DMS114 treated with DMSO at 0.1 percent for 48 hours (cell line): ENCODE data around the gene CHN2.

ENCODE experiments used
- DNase-seq: peaks from one replicate; lab custom pipeline; 2025; ENCODE audit not compliant: unreplicated experiment; lab: John Stamatoyannopoulos, UW

The CHN2 gene

DNA sequence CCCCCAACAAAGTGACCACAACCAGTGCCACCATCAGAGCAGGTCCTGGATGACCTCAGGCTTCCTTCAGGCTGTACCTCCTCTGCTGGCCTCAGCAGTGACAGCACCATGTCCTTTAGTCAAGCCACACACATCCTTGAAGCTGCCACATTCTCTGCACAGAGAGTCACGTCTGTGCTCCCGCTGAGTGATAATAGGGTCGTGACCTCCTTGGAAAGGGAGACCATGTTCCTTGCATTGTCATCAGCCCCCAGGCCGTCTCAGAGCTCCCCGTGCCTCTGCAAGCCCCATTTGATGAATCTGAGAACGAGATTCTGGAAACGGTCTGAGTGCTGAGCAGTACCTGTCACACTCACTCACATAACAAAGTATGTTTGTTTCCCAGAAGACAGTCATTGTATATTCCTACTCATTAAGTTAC is 262.6 kb downstream of the CHN2 start:
- DNase-seq, result no peak

DNA sequence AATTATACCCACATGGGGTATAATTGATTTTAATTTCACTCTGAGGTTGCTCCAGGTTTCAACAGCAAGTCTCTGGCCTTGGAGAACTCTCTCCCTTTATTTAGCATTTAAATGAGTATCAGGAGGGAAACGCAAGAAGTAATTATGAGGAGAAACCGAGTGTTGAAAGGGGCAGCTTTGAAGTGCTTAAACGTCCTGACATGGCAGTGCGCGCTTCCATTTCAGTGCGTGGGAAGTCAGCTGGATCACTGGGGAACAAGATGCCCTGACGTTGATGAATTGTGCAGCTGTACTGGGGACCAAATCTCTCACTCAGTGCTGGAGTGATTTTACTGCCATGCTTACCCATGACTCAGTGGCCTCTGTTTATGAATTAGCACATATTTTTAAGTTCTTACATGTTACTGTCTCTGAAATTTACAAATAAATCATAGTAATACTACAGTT is 263.0 kb downstream of the CHN2 start:
- no peak for DNase-seq

DNA sequence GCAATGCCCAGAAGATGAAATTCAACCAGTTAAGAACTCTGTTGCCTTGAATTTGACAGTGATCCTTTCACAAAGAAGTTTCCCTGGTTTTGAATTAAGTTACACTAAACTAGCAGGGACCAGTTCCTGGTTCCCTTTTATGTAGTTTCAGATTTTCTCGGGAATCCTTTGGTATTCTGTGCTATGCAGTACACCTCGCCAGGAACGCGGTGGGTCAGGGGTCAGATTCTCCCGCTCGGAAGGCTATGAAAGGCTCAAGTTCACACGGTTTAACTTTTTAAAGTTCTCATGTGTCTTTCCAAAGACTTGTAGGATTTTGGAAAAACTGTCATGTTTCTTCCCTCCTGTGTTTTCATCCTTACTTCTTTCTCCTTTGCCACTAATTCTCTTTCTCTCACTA is 264.4 kb downstream of the CHN2 start:
- DNase-seq, result no peak

DNA sequence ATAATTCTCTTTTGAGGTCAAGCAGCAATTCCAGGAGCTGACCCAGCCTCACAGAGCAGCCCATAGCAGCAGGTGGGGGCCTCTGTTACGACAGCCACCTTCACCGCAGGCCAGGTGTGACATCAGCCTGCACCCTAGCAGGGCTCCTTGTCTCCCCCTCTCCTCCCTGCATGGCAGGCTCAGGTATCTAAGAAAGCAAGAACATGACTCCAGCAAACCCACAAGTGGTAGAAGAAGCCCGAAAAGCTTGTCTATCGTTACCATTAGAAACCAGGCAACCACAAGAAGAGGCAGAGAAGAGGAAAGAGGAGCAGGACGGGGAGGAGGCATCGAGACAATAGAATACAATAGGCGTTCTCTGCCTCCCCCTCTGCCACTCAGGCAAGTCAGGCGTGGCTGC is 265.0 kb downstream of the CHN2 start:
- DNase-seq, result no peak

DNA sequence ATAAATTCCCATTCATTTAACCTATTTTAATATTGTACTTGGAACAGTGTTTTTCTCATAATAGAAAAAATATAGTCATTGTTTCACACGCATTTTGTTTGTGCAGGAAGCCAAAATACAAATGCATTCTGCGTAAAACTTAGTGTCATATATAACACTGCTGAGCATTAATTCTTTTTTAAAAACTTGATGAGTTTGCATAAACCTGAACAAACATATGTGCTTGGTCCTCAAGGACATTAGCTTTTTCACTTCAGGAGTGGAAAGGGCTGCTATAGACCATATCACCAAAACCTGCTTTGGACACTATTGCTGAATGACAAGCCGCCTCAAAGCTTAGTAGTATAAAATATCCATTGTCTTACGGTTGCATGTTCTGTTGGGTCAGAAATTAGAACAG is 267.4 kb downstream of the CHN2 start:
- no peak for DNase-seq

DNA sequence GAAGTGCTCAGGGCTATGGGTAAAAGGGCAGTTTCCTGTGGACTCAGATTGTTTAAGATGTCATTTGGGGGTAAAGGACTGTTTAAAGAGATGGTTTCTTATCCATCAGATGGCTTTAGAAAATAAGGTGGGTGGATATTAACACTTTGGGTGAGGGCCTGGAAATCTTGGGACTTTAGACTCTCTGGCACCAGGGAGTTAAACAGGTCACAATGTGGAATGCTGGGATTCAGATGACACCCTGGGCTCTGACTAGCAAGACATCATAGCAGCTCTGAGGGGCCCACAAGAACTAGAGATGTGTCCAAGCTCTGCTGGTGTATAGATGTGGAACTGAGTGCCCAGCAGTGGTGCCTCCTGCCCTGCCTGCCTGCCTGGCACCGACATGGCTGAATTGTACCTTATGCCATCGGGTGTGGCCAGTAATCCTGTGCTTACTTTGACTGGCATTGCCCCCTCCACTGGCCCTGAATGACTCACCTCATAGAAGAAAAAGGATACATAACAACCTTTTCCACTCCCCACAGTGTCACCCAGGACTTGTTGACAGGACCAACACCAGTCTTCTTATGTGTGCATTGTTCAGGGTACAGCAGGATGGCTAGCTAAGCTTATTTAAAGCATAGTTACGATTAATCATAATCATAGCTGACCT is 269.1 kb downstream of the CHN2 start:
- DNase-seq, result no peak

DNA sequence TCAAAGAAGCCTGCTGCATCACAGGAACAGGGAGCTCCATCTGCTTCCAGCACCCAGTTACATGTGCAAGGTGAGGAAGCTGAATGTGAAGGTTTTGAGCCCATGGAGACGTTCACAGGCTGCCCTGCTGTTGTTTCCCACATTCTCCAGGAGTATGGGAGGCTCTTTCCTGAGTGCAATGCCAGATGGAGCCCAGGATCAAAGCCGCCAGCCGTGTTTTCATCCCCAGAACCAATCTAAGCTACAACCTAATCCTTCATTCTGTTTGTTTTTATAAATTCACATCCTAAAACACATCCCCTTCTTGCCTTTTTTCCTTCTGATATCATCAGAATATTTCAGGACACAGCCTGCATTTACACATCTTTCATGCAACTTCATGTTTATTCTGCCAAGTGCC is 270.2 kb downstream of the CHN2 start:
- no peak for DNase-seq

DNA sequence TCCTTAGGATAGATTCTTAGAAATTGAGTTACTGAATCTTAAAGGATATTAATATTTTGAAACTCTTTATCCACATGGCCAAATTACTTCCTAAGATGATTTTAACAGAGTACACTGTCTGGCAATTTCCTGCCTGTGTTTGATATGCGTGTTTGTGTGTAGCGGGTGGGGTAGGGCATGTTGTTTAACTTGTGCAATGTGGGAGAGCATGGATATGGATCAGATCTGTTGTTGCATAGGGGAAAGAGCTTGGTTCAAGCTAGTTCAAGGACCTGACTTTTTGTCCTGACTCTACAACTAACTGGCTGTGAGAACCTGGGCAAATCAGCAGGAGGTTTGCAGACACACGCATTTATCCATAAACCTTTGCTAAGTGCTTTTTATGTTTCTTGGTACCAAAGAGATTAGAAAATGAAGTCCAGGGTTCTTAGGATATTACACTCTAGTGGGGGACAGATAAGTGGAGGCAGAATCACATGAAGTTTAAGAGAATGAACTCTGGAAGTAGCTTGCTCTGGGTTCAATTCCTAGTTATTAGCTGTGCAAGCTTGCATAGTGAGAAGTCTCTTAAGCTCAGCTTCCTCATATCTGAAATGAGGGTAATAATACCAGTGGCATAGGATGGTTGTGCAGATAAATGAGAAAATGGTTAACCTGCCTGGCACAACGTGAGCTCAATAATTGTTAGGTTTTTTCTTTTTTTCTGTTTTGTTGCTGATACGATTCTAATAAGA is 272.8 kb downstream of the CHN2 start:
- no peak for DNase-seq

DNA sequence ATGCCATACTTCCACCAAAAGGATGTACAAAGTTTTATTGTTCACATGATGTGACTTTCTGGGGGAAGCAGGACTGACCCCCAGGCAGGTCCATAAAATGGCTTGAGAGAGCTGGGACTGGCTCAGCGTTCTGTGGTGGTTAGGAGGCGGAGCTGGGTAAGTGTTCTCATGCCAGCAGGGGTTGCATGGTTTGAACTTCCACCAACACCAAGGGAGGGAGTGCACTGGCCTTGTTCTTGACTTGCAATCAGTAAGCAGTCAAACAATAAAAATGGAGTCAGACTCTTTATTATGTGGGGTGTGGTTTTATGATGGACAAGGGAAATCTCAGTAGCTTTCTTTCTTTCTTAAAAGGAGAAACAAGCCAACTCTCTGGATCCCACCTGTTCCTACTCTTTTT is 273.6 kb downstream of the CHN2 start:
- no peak for DNase-seq

DNA sequence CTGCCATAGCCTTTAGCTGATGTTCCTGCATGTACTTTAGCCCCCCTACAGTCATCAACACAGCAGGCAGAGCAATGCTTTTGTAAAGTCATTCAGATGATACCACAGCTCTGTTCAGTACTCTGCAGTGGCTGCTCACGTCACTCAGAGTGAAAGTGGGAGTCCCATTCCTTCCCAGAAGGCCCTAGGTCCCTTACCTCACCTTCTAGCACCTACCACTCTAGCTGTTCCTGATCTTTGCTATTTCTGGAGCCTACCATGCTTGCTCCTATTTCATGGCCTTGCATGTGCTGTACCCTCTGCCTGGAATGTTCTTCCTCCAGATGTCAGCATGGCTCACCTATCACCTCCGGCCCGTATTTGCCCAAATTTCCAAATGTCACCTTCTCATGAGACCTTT is 274.7 kb downstream of the CHN2 start:
- DNase-seq, result no peak

DNA sequence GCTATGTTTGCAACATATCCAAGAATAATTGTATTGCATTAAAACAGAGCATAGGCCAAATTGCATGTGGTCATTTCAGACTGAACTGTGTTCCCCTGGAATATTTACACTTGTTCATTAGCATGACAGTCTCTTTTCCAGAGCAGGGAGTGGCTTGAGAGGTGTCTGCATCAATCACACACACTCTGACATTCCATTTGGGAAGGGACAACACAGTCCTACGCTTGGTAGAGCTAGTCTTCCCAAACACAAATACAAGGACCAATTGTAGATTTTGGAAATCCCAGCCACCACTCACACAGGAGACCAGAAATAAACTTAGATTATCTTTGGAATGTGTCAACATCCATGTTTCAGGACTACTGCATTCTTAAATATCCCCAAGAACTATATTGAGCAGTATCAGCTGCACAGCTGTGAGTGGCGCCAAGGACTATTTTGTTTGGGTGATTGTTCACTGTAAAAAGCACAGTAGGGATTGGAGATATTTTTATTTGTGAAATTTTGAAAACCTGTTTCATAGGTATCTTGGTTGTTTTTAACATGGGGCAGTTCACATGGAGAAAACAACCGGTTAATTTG is 275.5 kb downstream of the CHN2 start:
- DNase-seq, result no peak

DNA sequence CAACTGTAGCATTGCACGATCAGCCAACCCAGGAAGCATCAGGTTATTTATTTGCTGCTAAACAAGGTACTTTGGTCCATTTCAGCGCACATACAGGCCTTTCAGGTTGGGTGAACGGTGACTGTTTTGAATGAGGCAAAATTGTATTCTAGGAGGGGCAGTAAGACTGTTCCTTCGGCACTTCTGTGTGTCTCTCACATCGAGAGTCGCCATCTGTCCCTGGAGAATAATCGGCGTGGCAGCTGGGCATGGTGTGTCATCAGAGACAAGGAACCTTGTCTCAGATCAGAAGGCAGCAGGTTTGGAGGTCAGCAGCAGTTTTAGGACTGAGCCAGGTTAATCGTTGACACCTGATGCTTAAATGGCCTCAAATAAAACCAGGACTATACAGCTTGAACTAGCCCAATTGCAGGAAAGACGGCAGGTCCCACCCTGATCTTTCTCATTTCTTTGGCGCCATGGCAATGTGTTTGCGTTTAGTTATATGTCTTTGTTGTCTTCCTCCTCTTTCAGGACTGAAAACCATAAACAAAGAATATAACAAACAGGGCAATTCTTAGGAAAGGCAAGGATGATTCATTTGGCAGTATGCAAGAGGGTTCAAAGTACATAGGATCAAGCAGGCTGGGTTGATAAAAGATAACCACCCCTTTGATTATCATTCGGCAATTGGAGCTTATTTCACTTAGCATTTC is 277.0 kb downstream of the CHN2 start:
- no peak for DNase-seq

DNA sequence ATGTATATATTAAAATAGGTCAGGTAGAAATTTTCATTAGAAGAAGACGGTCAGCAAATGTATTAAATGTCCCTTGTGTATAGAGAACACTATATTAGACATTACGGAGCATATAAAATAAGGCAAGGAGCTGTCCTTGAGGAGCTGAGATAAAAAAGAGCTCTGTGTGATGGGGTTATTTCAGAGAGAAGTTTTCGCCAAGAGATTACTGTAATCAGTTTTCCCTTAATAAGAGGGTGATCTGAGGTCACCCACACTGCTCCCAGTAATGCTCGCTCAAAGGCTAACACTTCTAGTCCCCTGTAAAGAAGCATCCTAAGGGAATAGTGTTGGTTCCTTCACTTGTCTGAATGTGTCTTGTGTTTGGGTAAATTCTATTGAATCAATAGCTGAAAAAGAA is 282.3 kb downstream of the CHN2 start:
- no peak for DNase-seq

DNA sequence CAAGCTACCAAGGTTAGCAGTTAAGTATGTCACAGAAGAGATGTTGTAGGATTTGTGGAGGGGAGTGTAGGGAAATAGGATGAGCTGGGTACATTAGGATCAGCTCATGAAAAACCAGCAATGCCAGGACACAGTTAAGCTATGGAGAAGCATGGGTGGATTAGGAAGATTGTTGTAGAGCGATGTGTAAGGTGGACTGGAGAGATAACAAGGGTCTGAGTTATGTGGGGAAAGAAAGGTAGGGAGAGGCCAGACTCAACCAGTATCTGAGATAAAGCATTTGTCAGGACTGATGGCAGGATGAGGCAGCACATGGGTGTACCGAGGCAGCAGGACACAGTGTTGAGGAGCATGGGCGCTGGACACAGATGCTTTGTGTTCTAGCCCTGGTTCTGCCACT is 283.7 kb downstream of the CHN2 start:
- no peak for DNase-seq

DNA sequence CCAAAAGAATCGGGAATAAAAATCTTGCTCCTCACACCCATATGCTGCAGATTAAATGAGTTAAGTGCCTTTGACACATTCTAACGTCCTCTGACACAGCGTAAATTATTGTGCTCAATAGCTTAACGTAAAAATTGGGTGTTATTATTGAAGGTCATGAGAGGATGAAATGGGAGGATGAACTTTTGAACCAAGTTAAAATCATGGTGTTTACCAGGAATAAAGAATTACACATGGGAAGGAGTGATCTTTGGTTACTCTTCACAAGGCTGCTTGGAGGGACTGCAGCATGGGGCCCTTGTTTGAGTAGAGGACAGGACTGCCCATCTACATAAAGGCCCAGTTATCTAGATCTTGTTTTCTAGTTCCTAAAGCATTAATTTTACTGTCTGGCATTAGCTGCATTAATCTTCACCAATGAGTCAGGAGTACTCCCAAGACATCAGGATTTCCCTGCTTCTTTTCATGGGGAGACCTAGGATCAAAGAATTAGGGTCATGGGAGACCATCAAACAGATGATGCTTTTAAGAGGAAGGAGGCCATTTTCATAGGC is 284.2 kb downstream of the CHN2 start:
- DNase-seq, result no peak

DNA sequence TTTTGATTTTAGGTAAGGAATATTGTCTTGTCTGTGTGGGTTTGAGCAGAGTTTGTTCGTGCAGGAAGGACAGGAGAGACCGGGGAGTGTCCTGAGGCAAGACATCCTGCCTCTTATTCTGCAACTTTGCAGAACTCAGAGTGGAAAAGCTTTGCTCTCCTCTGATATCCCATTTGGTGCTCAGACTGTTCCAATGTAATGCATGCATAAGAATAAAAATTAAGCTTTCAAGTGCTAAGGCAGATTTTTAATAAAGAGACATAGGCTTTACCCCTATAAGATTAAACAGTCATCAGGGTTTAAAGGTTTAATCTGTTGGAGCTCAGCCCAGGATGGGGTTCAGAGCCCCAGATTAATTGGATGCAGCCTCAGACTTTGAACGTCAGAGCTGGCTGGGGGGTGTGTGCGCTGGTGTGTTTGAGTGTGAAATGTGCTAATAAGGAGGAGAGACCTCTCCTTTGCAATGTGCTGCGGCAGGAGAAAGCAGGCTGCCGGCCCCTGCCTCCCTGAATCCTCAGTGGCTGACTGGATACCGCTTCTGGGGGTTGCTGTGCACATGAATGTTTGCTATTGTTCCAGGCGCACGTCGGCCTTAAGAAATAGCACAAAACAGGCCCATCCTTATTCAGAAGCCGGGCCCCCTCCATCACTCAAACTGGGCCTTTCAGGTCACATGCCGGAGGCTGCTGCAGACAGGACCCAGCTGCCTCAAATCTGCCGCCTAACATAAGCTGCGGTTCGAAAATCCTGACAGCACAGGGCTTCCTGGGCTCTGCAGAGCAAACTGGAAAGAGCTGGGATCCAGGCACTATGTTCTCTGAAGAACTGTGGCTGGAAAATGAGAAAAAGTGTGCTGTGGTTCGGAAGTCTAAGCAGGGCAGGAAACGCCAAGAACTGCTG is 285.0 kb downstream of the CHN2 start:
- DNase-seq, result no peak

DNA sequence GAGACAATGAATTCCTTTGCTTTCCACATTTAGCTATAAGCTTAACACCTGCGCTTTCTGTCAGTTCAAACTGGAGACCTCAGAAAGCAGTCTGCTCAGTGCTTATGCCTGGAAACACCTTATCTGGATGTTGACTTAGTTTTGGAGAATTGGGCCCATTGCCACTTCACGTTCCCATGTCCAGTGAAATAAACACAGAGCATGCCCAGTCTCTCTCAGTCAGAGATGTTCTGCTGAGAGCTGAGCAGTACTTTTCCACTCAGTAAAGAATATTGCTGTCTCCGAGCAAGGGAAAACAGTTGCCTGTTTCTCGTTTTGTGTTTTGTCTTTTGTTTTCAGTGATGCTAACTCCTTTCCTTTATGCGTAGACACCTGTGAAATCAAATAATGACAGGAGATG is 285.9 kb downstream of the CHN2 start:
- no peak for DNase-seq

DNA sequence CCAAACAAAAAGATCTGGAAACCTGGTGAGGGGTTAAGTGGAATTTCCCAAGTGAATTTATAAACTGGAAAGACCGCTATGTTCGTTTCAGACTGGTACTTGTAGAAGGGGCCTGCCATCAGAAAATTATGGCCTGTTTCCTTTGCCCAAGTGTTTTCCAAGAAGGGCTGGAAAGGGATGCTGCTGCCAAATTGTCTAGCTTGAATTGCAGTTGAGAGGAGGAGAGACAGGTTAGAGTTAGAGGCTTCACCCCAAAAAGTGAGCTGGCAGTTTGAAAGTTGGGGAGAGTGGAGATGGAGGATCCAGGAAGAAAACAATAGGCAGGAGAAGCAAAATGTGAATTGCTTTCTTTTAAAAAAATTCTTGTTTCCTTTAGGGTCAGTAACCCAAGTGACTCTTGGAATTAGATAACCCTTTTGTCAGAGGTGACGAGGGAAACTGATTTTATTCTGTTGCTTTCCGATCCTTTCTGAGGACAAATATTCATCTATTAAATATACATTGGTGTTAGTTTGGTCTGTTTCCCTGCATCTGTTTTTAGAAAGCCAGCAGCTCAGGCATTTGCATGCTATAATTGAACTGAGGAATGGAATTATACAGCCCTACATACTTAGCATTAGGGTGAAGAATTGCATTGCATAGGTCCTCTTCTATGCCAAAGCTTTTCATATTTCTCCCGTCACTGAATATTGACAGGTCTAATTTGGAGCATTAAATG is 286.5 kb downstream of the CHN2 start:
- no peak for DNase-seq

DNA sequence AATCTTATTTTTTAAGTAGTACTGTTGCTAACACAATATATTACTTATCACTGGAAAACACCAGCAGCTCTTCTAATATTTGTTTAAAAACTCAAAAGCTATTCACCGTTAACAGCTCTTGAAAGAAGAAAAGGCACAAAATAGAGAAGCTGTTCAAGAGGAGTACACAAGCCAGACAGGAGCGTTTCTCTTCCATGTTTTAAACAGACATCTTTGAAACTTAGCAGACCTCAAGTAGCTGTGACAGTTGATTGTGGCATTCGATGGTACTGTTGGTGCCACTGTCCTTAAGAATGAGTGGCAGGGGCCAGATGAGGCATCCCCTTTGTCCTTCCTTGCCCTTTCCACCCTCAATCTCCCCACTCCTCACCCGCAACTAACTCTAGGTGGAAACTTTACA is 287.5 kb downstream of the CHN2 start:
- no peak for DNase-seq
